Measurements from ENCODE around the gene REEP1.

DNA sequence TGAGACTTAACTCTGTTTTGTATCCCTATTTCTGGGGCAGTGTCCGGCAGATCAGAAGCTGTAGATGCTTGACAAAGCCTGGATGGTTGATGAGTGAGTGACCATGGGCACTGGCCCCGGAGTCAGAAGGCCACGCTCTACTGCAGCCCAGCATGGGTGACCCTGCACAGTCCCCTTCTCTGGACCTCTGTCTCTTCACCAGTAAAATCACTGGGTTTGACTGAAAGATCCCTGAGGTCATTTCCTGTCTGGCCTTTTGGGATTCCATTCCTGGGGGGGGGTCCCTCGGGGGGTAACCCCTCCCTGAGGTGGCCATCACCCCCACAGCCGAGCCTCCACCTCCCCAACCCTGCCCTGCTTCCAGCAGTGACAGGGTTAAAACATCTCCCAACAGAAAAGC, 106.5 kb downstream of the REEP1 start:
- TF ChIP-seq CTCF (IDR thresholded peaks at IDR 0.05) (no peak), POLR2A (IDR thresholded peaks at IDR 0.05) (no peak)

Data from uterus (tissue), 2 donors.